Natural killer cell treated with Interleukin-12 subunit alpha and Interleukin-12 subunit beta and Interleukin-15 and Interleukin-18, amount 100 ng/mL, for 72 hours (primary cell): ENCODE results near the gene RCCD1. TPM values are rescaled to one million over a fixed set of nuclear protein-coding genes. Genes with fewer than 3 reads are reported as not detected.

Experiments used
- ATAC-seq, 2 donors: fragments of 150-1000 bp; cut with Tn5 transposase in 1 of 2; sonication (Bioruptor Pico), chemical (Tn5 transposase) in 1 of 2; 2 replicates each; pipeline ENCODE4 v1.10.0; 2021
- DNase-seq: peaks from one replicate; pipeline ENCODE4 v3.0.0; 2022; ENCODE audit warnings: low spot score
- H3K27ac Mint-ChIP-seq, 2 donors: 1 replicate in 1 of 2; 2 replicates in 1 of 2; pipeline ENCODE4 v1.8.0; 2022; ENCODE audit warnings: mixed read lengths in 2 of 2, mild to moderate bottlenecking in 1 of 2, moderate library complexity in 1 of 2
- H3K27me3 Mint-ChIP-seq, 2 donors: 1 replicate in 1 of 2; 2 replicates in 1 of 2; pipeline ENCODE4 v1.8.0; 2022; ENCODE audit warnings: mixed read lengths in 2 of 2
- H3K36me3 Mint-ChIP-seq: one replicate; pipeline ENCODE4 v1.8.0; 2022; ENCODE audit warnings: mixed read lengths
- H3K4me1 Mint-ChIP-seq, 2 donors: 1 replicate in 1 of 2; 2 replicates in 1 of 2; pipeline ENCODE4 v1.8.0; 2022; ENCODE audit warnings: low read depth in 2 of 2, mixed read lengths in 2 of 2, mild to moderate bottlenecking in 1 of 2
- H3K4me3 Mint-ChIP-seq: one replicate; pipeline ENCODE4 v1.8.0; 2022; ENCODE audit warnings: mixed read lengths
- H3K9me3 Mint-ChIP-seq: 2 replicates; pipeline ENCODE4 v1.8.0; 2022; ENCODE audit warnings: mixed read lengths
- total RNA-seq, 2 donors: library from RNA; stranded (reverse); gene quantifications; one replicate each; pipeline ENCODE4 v1.2.3, GENCODE V29; 2022

The RCCD1 gene
- total RNA-seq, 2 donors from 2014 or later = 10.8 to 29.2 TPM

DNA sequence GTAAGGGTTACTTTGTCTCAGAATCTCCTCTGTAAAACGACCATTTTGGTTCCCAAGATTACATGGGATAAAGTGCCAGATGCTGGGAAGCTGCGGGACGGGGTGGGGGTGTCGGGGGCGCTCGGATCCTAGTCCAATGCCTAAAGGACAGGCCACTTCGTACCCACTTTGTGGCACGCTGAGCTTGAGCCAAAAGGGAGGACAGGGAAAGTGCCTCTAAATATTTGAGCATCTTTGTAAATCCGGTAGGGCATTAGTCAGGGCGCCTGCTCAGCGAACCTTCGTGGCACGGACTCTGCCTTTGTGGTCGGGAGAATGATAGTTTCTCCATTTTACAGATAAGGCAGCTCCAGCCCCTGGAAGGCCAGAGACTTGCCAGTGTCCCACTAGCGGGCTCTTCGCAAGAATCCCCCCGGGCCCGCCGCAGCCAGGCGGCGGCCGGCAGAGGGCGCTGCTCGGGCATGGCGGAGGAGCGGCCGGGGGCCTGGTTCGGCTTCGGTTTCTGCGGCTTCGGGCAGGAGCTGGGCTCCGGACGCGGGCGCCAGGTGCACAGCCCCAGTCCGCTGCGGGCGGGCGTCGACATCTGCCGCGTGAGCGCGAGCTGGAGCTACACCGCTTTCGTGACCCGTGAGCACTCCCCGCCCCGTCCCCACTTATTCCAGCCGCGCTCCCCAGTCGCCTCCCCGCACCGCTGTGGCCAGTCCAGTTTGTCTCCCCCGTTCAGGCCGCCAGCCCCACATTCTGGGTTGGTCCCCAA is 1.8 kb downstream of the RCCD1 start:
- Mint-ChIP-seq H3K4me3 (peak overlapping the region; percentile 84), H3K27ac (no peak overlapping the region), H3K36me3 (no peaks in the 10 kb centered on the region), H3K27me3 (no peaks in the 10 kb centered on the region), H3K9me3 (no peaks in the 10 kb centered on the region), H3K4me1 (peaks cover 0 to 12% of the 10 kb centered on the region in 2 donors)
- ATAC-seq = peak; percentile 13 to 17
- peak; percentile 76 for DNase-seq

DNA sequence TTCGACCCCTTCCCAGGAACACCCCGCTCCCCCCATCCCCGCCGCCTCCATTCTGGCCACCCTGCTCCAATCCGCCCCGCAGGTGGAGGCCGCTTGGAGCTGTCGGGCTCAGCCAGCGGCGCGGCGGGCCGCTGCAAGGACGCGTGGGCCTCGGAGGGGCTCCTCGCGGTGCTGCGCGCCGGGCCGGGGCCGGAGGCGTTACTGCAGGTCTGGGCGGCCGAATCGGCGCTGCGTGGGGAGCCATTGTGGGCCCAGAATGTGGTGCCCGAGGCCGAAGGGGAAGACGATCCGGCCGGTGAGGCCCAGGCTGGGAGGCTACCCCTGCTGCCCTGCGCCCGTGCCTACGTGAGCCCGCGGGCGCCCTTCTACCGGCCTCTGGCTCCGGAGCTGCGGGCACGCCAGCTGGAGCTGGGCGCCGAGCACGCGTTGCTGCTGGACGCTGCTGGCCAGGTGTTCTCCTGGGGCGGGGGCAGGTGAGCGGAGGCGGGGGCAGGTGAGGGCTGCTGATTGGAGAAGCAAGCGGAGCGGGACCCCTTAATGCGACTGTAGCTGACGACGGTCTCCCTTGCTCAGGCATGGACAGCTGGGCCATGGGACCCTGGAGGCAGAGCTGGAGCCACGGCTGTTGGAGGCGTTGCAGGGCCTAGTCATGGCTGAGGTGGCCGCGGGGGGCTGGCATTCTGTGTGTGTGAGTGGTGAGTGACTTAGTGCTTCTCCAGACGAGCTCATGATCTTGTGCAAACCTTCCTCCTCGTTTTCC is 2.5 kb downstream of the RCCD1 start:
- no peak for DNase-seq
- peak overlapping the region; percentile 84 for H3K4me3 Mint-ChIP-seq

DNA sequence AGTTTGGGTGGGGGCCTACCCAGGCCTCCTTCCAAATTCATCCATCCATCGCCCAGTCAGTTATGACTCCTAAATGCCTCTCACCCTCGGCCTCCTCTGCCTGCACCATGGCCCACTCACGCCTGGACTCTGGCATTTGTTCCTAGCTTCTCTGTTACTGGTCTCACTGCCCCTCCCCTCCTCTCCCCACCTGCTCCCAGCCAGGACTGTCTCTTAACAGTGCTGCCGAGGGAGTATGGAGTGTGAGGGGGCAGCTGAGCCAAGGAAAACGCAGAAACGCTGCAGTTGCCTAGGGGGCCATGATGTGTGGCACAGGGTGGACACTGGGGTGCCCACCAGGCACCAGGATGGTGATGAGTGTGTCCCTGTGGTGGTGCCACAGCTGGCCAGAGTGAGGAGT is 3.1 kb downstream of the RCCD1 start:
- ATAC-seq = no peak
- no peaks in the 10 kb centered on the region for H3K27me3 Mint-ChIP-seq
- peaks cover 0 to 14% of the 10 kb centered on the region in 2 donors for H3K4me1 Mint-ChIP-seq
- no peak for DNase-seq
- peak overlapping the region; percentile 66 for H3K4me3 Mint-ChIP-seq
- H3K36me3 Mint-ChIP-seq = no peaks in the 10 kb centered on the region
- no peaks in the 10 kb centered on the region for H3K9me3 Mint-ChIP-seq
- H3K27ac Mint-ChIP-seq = no peak overlapping the region

More for the DNA sequence above, 2.5 kb downstream of the RCCD1 start:
- Mint-ChIP-seq H3K27ac (no peak overlapping the region), H3K27me3 (no peaks in the 10 kb centered on the region), H3K4me1 (peaks cover 0 to 14% of the 10 kb centered on the region in 2 donors), H3K9me3 (no peaks in the 10 kb centered on the region), H3K36me3 (no peaks in the 10 kb centered on the region)
- no peak for ATAC-seq

DNA sequence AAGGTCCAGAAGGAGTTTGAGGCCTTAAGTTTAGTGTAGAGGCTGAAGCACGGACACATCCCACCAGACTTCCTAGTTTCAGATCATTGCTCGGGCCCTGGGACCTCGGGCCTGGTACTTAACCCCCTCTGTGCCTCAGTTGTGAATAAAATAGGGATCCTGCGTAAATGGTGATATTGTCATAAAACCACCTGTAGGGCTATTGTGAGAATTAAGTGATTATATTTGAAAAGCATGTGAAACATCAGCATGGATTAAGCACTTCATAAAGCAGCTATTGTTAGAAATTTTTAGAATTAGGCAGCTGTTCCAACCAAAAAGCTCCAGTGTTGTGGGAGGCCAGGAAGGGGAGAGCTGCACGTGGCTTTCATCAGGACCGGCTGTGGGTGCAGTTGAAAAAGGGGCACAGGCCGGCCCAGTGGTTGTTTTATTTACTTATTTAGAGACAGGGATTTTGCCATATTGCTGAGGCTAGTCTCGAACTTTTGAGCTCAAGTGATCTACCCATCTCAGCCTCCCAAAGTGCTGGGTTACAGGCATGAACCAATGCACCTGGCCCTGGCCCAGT is 4.4 kb downstream of the RCCD1 start:
- Mint-ChIP-seq H3K4me1 (peaks cover 0 to 5% of the 10 kb centered on the region in 2 donors), H3K9me3 (no peaks in the 10 kb centered on the region), H3K36me3 (no peaks in the 10 kb centered on the region), H3K27ac (peak overlapping the region in 1 of 2 donors; percentile 12), H3K4me3 (no peak overlapping the region), H3K27me3 (no peaks in the 10 kb centered on the region)
- ATAC-seq (no peak), DNase-seq (no peak)

DNA sequence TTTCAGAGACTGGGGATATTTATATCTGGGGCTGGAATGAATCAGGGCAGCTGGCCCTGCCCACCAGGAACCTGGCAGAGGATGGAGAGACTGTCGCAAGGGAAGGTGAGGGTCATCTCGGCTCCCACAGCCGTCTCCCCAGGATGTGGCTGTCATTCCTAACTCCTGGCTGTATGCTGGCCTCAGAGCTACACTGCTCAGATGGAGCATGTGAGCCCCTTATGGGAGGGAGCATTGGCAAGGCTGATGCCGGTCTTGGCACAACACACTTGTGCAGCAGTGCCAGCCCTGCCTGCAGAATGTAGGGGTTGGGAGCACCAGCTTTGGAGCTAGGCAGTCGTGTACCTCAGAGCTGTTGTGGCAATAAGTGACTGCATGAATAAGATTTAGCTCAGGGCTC is 5.2 kb downstream of the RCCD1 start:
- DNase-seq (no peak), ATAC-seq (no peak)
- H3K36me3 Mint-ChIP-seq = no peaks in the 10 kb centered on the region
- peak overlapping the region in 1 of 2 donors; percentile 12 for H3K27ac Mint-ChIP-seq
- peaks cover 0 to 5% of the 10 kb centered on the region in 2 donors for H3K4me1 Mint-ChIP-seq
- H3K9me3 Mint-ChIP-seq = no peaks in the 10 kb centered on the region
- no peaks in the 10 kb centered on the region for H3K27me3 Mint-ChIP-seq
- H3K4me3 Mint-ChIP-seq = no peak overlapping the region

DNA sequence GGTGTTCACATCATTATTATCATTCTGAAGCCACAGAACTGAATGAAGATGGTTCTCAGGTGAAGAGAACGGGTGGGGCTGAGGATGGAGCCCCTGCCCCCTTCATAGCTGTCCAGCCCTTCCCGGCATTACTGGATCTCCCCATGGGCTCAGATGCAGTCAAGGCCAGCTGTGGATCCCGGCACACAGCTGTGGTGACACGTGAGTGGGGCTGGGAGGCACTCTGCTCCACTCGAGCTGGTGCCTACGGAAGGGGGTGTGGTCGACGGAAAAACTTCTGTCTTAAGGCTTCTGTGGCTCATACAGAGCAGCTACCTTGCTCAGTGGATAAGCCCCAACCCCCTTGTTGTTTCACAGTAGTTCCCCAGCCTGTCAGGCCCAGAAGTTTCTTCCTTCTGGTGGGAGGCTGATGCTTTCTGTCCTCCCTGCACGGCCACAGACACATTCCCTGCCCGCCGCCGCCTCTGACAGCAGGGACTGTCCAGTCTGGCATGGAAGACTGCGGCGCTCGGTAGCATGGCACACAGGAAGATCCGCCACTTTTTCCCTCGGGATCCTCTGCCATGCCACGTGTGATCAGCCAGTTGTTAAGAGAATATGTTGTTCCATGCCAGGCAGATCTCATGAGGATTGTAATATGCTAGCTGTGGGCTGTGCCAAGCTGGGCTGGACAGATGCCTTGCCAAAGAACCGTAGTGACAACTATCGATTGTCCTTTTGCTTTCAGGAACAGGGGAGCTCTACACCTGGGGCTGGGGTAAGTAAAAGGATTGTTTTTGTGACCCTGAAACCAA is 5.8 kb downstream of the RCCD1 start:
- Mint-ChIP-seq H3K27me3 (no peaks in the 10 kb centered on the region), H3K9me3 (no peaks in the 10 kb centered on the region), H3K4me3 (no peak overlapping the region), H3K36me3 (no peaks in the 10 kb centered on the region), H3K27ac (no peak overlapping the region), H3K4me1 (peaks cover 0 to 5% of the 10 kb centered on the region in 2 donors)
- no peak for ATAC-seq
- no peak for DNase-seq

DNA sequence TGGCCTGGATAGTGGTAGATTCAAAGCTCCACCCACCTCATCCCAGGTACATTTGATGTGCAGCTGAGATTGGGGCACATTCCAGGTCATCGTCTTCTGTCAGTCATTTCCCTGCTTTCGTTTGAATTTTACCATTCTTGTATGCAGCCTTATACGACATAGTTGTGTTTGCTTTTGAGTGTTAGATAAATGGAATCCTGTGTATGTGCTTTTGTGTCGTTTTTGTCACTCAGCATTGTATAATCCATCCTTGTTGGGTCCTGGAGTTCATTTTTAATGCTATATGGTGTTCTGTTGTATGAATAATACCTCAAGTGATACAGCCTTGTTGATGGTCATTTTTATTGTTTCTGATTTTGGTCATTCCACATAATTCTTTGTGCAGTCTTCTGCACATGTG is 7.3 kb downstream of the RCCD1 start:
- Mint-ChIP-seq H3K4me1 (peaks cover 0 to 5% of the 10 kb centered on the region in 2 donors), H3K27ac (no peak overlapping the region), H3K36me3 (no peaks in the 10 kb centered on the region), H3K4me3 (no peak overlapping the region), H3K27me3 (no peaks in the 10 kb centered on the region), H3K9me3 (no peaks in the 10 kb centered on the region)
- ATAC-seq (no peak), DNase-seq (no peak)

DNA sequence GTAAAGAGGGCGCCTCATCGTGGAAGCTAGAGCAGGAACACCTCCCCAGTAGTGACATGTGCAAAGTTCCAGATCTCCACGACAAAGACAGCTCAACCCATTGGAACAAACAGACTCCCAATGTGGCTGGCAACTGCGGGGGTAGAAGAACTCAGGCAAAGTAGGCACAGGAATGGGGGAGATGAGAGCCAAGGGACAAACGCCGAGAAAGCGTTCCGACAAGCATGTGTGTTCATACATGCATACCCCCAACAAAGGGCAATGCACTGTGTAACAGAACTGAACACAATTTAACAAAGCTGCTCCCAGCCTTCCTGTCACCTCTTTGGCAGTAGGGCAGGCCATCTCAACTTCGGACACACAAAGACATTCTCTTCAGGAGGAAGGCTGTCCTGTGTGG is 11.6 kb downstream of the RCCD1 start:
- Mint-ChIP-seq H3K27me3 (no peaks in the 10 kb centered on the region), H3K27ac (no peak overlapping the region), H3K9me3 (no peaks in the 10 kb centered on the region), H3K36me3 (no peaks in the 10 kb centered on the region), H3K4me3 (no peak overlapping the region), H3K4me1 (peaks cover 0 to 2% of the 10 kb centered on the region in 2 donors)
- ATAC-seq (no peak), DNase-seq (no peak)

DNA sequence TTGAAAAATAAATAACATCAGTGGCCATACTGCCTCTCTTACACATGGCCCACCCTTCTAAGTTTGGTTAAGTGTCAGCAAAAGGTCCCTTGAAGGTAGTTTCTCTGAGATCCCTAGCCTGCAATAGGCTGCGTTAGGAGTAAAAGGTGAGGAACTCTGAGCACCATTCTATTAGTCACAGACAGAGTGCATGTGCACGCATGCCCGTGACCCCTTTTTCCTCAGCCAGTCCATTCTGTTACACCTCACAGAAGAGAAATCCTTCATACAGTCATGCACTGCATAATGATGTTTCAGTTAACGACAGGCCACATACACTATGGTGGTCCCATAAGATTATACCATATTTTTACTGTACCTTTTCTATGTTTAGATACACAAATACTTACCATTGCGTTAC is 12.5 kb downstream of the RCCD1 start:
- Mint-ChIP-seq H3K36me3 (no peaks in the 10 kb centered on the region), H3K27me3 (no peaks in the 10 kb centered on the region), H3K4me1 (no peaks in the 10 kb centered on the region), H3K9me3 (no peaks in the 10 kb centered on the region), H3K27ac (no peak overlapping the region), H3K4me3 (no peak overlapping the region)
- DNase-seq (no peak), ATAC-seq (no peak)

DNA sequence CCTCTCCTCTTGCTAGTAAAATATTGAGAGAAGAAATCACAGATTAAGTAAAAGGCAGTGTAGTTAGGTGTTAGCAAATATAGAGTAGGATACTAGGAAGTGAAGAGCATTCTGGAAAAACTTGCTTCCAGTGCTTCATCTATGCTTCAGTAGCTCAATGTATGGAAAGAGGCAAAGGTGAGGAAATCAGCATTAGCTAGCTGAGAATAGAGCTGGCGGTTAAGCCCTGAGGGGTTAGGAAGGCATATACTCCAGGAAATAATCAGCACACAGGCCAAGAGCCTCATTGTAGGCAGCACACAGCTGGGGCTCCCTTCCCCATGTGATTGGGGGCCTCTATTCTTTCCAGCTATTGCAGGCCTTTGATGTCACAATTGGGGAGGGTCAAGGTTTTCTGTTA is 13.8 kb downstream of the RCCD1 start:
- Mint-ChIP-seq H3K36me3 (no peaks in the 10 kb centered on the region), H3K9me3 (no peaks in the 10 kb centered on the region), H3K4me1 (no peaks in the 10 kb centered on the region), H3K27me3 (no peaks in the 10 kb centered on the region), H3K4me3 (no peak overlapping the region), H3K27ac (no peak overlapping the region)
- ATAC-seq (no peak), DNase-seq (no peak)

DNA sequence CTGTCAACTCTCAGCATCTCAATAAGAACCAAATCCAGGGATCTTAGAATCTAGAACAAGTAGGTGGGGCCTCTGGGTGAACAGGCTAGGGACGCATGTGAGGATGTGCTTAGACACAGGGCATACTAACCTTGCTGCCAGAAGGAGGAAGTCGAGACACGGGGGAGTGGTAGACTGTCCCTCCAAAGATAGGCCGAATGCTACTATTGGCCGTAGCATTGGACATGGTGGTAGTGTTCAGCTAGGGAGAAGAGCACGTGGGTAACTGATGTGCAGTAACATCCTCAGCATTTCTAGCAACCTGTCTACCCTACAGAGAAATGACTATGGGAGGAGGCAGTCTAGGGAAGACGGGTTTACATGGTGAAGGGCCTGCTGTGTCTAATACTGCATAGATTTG is 15.6 kb downstream of the RCCD1 start:
- H3K4me1 Mint-ChIP-seq = no peaks in the 10 kb centered on the region
- H3K4me3 Mint-ChIP-seq = no peak overlapping the region
- no peak for DNase-seq
- no peaks in the 10 kb centered on the region for H3K27me3 Mint-ChIP-seq
- H3K36me3 Mint-ChIP-seq = peaks cover 14% of the 10 kb centered on the region
- H3K27ac Mint-ChIP-seq = no peak overlapping the region
- no peak for ATAC-seq
- H3K9me3 Mint-ChIP-seq = no peaks in the 10 kb centered on the region

DNA sequence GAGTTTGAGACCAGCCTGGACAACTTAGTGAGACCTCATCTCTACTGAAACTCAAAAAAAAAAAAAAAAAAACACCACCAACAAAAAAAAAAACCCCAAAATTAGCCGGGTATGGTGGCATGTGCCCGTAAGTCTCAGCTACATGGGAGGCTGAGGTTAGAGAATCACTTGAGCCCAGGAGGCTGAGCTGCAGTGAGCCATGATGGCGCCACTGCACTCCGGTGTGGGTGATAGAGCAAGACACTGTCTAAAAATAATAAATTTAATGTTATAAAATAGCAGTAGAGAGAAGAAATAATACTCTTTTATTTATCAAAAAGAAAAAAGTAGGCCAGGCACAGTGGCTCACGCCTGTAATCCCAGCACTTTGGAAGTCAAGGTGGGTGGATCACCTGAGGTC is 17.4 kb downstream of the RCCD1 start:
- ATAC-seq (no peak), DNase-seq (no peak)
- Mint-ChIP-seq H3K4me1 (no peaks in the 10 kb centered on the region), H3K9me3 (no peaks in the 10 kb centered on the region), H3K27ac (no peak overlapping the region), H3K4me3 (no peak overlapping the region), H3K36me3 (peaks cover 14% of the 10 kb centered on the region), H3K27me3 (no peaks in the 10 kb centered on the region)

DNA sequence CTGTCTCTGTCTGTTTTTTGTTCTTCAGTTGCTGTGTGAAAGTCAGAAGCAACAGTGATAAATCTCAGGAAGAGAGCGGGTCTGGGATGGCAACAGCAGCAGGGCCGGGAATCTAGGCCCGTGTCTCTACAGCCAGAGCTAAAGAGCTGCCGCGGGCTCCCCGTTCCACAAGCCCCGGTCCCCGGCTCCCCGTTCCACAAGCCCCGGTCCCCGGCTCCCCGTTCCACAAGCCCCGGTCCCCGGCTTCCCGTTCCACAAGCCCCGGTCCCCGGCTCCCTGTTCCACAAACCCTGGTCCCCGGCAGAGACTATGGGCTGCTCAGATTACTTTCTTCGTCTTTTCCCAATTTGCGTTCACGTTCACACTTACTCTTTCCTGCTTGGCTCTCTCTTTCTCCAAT is 19.5 kb downstream of the RCCD1 start:
- H3K4me1 Mint-ChIP-seq = peaks cover 0 to under 1% of the 10 kb centered on the region in 2 donors
- ATAC-seq (no peak), DNase-seq (no peak)
- no peaks in the 10 kb centered on the region for H3K9me3 Mint-ChIP-seq
- H3K27me3 Mint-ChIP-seq = no peaks in the 10 kb centered on the region
- no peak overlapping the region for H3K27ac Mint-ChIP-seq
- no peak overlapping the region for H3K4me3 Mint-ChIP-seq
- peaks cover 19% of the 10 kb centered on the region for H3K36me3 Mint-ChIP-seq
